Tibial nerve (tissue), 4 donors: ENCODE data around the gene PTGER1. TPM values are rescaled to one million over a fixed set of nuclear protein-coding genes. Genes with fewer than 3 reads are reported as not detected.

Experiments
- DNase-seq, 2 donors: peaks; one replicate each; pipeline ENCODE4 v3.0.0-alpha.2; 2019; ENCODE audit warnings: low spot score in 2 of 2
- H3K27ac ChIP-seq, 4 donors: fragments of 200-600 bp; sonication (generic) in 3 of 4; one replicate each; pipeline ENCODE4 v1.5.1; 2017 to 2019; ENCODE audit warnings: mild to moderate bottlenecking in 1 of 4
- H3K27me3 ChIP-seq, 2 donors: fragments of 200-600 bp; sonication (generic) in 1 of 2; one replicate each; pipeline versions ENCODE4 v1.5.1 to v1.6.0; 2017 to 2019
- H3K36me3 ChIP-seq, 3 donors: fragments of 200-600 bp; sonication (generic); one replicate each; pipeline ENCODE4 v1.5.1; 2018 to 2019
- H3K4me1 ChIP-seq, 4 donors: fragments of 200-600 bp; sonication (generic) in 3 of 4; one replicate each; pipeline ENCODE4 v1.5.1; 2017 to 2019
- H3K4me3 ChIP-seq, 4 donors: fragments of 200-600 bp; sonication (generic) in 3 of 4; one replicate each; pipeline ENCODE4 v1.5.1; 2017 to 2019; ENCODE audit warnings: mild to moderate bottlenecking in 1 of 4, moderate library complexity in 1 of 4
- H3K9me3 ChIP-seq, 4 donors: fragments of 200-600 bp; sonication (generic) in 3 of 4; one replicate each; pipeline ENCODE4 v1.5.1; 2017 to 2019
- CTCF ChIP-seq, 5 experiments: fragments of 200-600 bp in 3 of 5; fragments of 450-650 bp in 2 of 5; sonication (generic) in 3 of 5; IDR thresholded peaks; one replicate each; pipeline ENCODE4 v1.5.1; 2016 to 2019; ENCODE audit warnings: antibody characterized with exemption in 5 of 5, mild to moderate bottlenecking in 3 of 5, moderate library complexity in 2 of 5
- EP300 ChIP-seq, 2 donors: sonication (generic); formaldehyde crosslinking; IDR thresholded peaks; one replicate each; pipeline ENCODE4 v1.6.1; 2017; ENCODE audit warnings: antibody characterized with exemption in 2 of 2, mild to moderate bottlenecking in 1 of 2
- POLR2A ChIP-seq, 2 donors: fragments of 450-650 bp; IDR thresholded peaks; one replicate each; pipeline ENCODE4 v1.6.1; 2017; ENCODE audit warnings: antibody characterized with exemption in 2 of 2, mild to moderate bottlenecking in 2 of 2, moderate library complexity in 2 of 2
- WGBS, 2 donors: methylation state at CpG; one replicate each; pipeline ENCODE4 v1.1.5; 2018; 5-methylcytosine and 5-hydroxymethylcytosine counted together
- total RNA-seq, 4 donors: library from RNA; depleted of rRNA; stranded (reverse); fragments of >200 nt; gene quantifications; one replicate each; pipeline ENCODE4 v1.1.0, GENCODE V29; 2016

PTGER1 gene
- total RNA-seq, 4 donors from 2014 or later = 0.90 to 5.9 (median 3.5) TPM

DNA sequence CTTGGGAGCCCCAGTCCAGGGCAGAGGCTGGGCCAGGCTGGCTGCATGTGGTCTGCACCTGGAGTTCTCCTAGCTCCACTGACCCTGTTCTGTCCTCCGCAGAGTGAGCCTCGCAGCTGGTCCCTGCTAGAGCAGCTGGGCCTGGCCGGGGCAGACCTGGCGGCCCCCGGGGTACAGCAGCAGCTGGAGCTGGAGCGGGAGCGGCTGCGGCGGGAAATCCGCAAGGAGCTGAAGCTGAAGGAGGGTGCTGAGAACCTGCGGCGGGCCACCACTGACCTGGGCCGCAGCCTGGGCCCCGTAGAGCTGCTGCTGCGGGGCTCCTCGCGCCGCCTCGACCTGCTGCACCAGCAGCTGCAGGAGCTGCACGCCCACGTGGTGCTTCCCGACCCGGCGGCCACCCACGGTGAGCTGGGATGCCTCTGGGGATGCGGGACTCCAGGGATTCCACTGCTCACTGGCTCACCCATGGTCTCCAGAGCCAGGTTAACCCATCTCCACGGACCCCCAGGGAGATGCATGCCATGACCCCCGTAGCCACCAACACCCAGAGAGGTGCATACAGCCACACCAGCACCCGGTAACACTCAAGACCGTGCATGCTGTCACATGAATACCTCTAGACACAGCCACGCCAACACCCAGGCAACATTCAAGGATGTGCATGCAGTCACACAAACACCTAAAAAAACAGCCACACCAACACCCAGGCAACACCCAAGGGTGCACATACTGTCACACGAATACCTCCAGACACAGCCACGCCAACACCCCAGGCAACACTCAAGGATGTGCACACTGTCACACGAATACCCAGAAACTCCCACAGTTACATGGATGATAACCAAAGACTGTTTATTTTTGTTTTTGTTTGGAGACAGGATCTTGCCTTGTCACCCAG is 33.9 kb downstream of the PTGER1 start:
- WGBS, 2 donors = 64 to 82% methylated on average over 25 of the region's 34 CpGs
- no peak for DNase-seq
- Histone ChIP-seq H3K27ac (no peak overlapping the region), H3K4me3 (no peak overlapping the region), H3K4me1 (peaks cover 0 to 44% (median 24%) of the 10 kb centered on the region in 4 donors), H3K36me3 (peaks cover 6 to 58% (median 17%) of the 10 kb centered on the region in 3 donors), H3K9me3 (no peaks in the 10 kb centered on the region), H3K27me3 (no peaks in the 10 kb centered on the region)
- no peak for TF ChIP-seq POLR2A (IDR thresholded peaks at IDR 0.05)
- no peak for TF ChIP-seq EP300 (IDR thresholded peaks at IDR 0.05)
- TF ChIP-seq CTCF (IDR thresholded peaks at IDR 0.05) = no peak

- Histone ChIP-seq H3K4me3 (peak overlapping the region in 3 of 4 donors; percentile 19 to 46 (median 33)), H3K9me3 (no peaks in the 10 kb centered on the region), H3K4me1 (peaks cover 0 to 53% (median 27%) of the 10 kb centered on the region in 4 donors), H3K27ac (peak overlapping the region in 3 of 4 donors; percentile 20 to 72 (median 70)), H3K27me3 (no peaks in the 10 kb centered on the region), H3K36me3 (peaks cover 6 to 54% (median 14%) of the 10 kb centered on the region in 3 donors)
- TF ChIP-seq CTCF (IDR thresholded peaks at IDR 0.05) (no peak), EP300 (IDR thresholded peaks at IDR 0.05) (peak in 1 of 2 donors; percentile 49)
- 26 to 38% methylated on average over 9 of the region's 9 CpGs for WGBS, 2 donors
- peak; percentile 33 to 55 for DNase-seq
These were observed 35.1 kb downstream of the PTGER1 start for GRCh38 chr19:14440049-14440448.

GRCh38 chr19:14439014-14439413 is 36.1 kb downstream of the PTGER1 start:
- Histone ChIP-seq H3K27me3 (no peaks in the 10 kb centered on the region), H3K27ac (no peak overlapping the region), H3K36me3 (peaks cover 6 to 44% (median 12%) of the 10 kb centered on the region in 3 donors), H3K4me3 (no peak overlapping the region), H3K9me3 (no peaks in the 10 kb centered on the region), H3K4me1 (peaks cover 0 to 63% (median 36%) of the 10 kb centered on the region in 4 donors)
- DNase-seq = no peak
- WGBS, 2 donors = 70% methylated on average over 9 of the region's 9 CpGs
- no peak for TF ChIP-seq POLR2A (IDR thresholded peaks at IDR 0.05)
- TF ChIP-seq EP300 (IDR thresholded peaks at IDR 0.05) = no peak
- no peak for TF ChIP-seq CTCF (IDR thresholded peaks at IDR 0.05)

GRCh38 chr19:14437578-14438140 is 37.5 kb downstream of the PTGER1 start:
- WGBS, 2 donors = 85 to 87% methylated on average over 7 of the region's 7 CpGs
- H3K4me1 ChIP-seq = peaks cover 0 to 69% (median 40%) of the 10 kb centered on the region in 4 donors
- peaks cover 0 to 30% (median 0%) of the 10 kb centered on the region in 3 donors for H3K36me3 ChIP-seq
- no peak overlapping the region for H3K4me3 ChIP-seq
- no peak for DNase-seq
- H3K9me3 ChIP-seq = no peaks in the 10 kb centered on the region
- no peak overlapping the region for H3K27ac ChIP-seq
- H3K27me3 ChIP-seq = no peaks in the 10 kb centered on the region
- TF ChIP-seq EP300 (IDR thresholded peaks at IDR 0.05) (no peak), CTCF (IDR thresholded peaks at IDR 0.05) (no peak), POLR2A (IDR thresholded peaks at IDR 0.05) (no peak)
